Parathyroid adenoma (tissue), 2 donors: Measurements from ENCODE around the gene TIGIT.

Source experiments
- H2AFZ ChIP-seq: fragments of 300-600 bp; sonication (generic); one replicate; pipeline ENCODE4 v1.7.0; 2017; ENCODE audit warnings: antibody characterized with exemption, mild to moderate bottlenecking
- H3K27ac ChIP-seq: fragments of 300-600 bp; sonication (generic); one replicate; pipeline ENCODE4 v1.7.0; 2017
- H3K27me3 ChIP-seq: fragments of 300-600 bp; sonication (generic); one replicate; pipeline ENCODE4 v1.7.0; 2017; ENCODE audit warnings: low read length; ENCODE audit not compliant: control insufficient read depth, insufficient read depth
- H3K36me3 ChIP-seq: fragments of 300-600 bp; sonication (generic); one replicate; pipeline ENCODE4 v1.7.0; 2017; ENCODE audit warnings: low read length; ENCODE audit not compliant: control insufficient read depth, insufficient read depth
- H3K4me1 ChIP-seq: fragments of 300-600 bp; sonication (generic); one replicate; pipeline ENCODE4 v1.7.0; 2017; ENCODE audit warnings: control low read depth
- H3K4me2 ChIP-seq: fragments of 300-600 bp; sonication (generic); one replicate; pipeline ENCODE4 v1.7.0; 2017; ENCODE audit warnings: low read length
- H3K4me3 ChIP-seq: fragments of 300-600 bp; sonication (generic); one replicate; pipeline ENCODE4 v1.7.0; 2017; ENCODE audit warnings: low read depth, low read length
- H3K79me2 ChIP-seq: fragments of 300-600 bp; sonication (generic); one replicate; pipeline ENCODE4 v1.7.0; 2017; ENCODE audit warnings: control low read depth
- H3K9ac ChIP-seq: fragments of 300-600 bp; sonication (generic); one replicate; pipeline ENCODE4 v1.7.0; 2017; ENCODE audit warnings: mild to moderate bottlenecking
- H3K9me3 ChIP-seq: fragments of 300-600 bp; sonication (generic); one replicate; pipeline ENCODE4 v1.7.0; 2017; ENCODE audit warnings: low read length; ENCODE audit not compliant: control insufficient read depth
- TF ChIP-seq, protein P1 (sequence below): fragments of 300-600 bp; sonication (generic); IDR thresholded peaks from one replicate; pipeline ENCODE4 v1.7.0; 2017; ENCODE audit warnings: antibody characterized with exemption, mild to moderate bottlenecking
- donor health status: primary hyperparathyroidism.

Gene TIGIT

DNA sequence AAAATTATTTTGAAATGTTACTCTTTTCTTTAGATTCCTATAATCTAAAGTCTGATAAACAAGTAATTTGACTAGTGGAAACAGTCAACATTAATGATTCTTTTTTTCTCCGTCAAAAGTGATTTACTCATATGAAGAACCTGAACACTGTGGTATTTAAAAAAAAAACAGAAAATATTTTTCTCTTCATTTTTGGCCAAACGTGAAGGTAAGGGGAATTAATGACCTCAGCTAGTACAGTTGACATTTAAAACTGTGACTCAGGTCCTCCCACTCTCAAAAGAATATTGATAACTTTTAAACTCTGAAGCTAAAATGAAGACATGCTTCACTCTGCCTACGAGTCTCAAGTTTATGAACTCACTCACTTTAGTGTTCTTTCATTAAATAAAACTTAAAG lies 34.5 kb downstream of the TIGIT start:
- Histone ChIP-seq H3K4me3 (no peak overlapping the region), H3K27me3 (no peaks in the 10 kb centered on the region), H3K36me3 (no peaks in the 10 kb centered on the region), H3K9me3 (no peaks in the 10 kb centered on the region), H3K9ac (no peak overlapping the region), H3K4me1 (peaks cover 3% of the 10 kb centered on the region), H3K4me2 (no peak overlapping the region), H3K79me2 (no peaks in the 10 kb centered on the region), H3K27ac (no peak overlapping the region), H2AFZ (no peak overlapping the region)
- TF ChIP-seq, protein P1, sequence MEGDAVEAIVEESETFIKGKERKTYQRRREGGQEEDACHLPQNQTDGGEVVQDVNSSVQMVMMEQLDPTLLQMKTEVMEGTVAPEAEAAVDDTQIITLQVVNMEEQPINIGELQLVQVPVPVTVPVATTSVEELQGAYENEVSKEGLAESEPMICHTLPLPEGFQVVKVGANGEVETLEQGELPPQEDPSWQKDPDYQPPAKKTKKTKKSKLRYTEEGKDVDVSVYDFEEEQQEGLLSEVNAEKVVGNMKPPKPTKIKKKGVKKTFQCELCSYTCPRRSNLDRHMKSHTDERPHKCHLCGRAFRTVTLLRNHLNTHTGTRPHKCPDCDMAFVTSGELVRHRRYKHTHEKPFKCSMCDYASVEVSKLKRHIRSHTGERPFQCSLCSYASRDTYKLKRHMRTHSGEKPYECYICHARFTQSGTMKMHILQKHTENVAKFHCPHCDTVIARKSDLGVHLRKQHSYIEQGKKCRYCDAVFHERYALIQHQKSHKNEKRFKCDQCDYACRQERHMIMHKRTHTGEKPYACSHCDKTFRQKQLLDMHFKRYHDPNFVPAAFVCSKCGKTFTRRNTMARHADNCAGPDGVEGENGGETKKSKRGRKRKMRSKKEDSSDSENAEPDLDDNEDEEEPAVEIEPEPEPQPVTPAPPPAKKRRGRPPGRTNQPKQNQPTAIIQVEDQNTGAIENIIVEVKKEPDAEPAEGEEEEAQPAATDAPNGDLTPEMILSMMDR: no peak

DNA sequence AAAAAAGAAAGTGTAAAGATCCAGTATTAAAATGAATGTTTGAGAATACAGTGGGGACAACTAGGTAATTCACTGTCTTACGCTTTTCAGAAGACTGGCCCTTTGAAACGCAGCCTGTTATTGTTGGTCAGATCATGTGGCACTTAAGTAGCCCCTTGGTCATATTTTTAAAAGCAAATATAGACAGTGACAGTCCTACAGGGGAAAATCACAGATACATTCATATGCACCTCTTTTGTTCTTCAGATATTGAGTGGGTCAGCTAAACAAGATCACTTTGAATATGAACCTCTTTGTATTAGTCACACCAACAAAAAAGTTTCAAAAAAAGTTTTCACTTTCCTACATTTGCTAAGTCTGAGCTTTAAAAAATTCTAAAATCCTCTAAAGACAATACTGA lies 36.0 kb downstream of the TIGIT start:
- no peak overlapping the region for H3K4me3 ChIP-seq
- H3K79me2 ChIP-seq: no peaks in the 10 kb centered on the region
- no peak overlapping the region for H3K9ac ChIP-seq
- H3K27me3 ChIP-seq: no peaks in the 10 kb centered on the region
- H3K4me2 ChIP-seq: no peak overlapping the region
- TF ChIP-seq, protein P1: no peak
- no peaks in the 10 kb centered on the region for H3K9me3 ChIP-seq
- no peaks in the 10 kb centered on the region for H3K36me3 ChIP-seq
- H2AFZ ChIP-seq: no peak overlapping the region
- H3K4me1 ChIP-seq: no peaks in the 10 kb centered on the region
- no peak overlapping the region for H3K27ac ChIP-seq

DNA sequence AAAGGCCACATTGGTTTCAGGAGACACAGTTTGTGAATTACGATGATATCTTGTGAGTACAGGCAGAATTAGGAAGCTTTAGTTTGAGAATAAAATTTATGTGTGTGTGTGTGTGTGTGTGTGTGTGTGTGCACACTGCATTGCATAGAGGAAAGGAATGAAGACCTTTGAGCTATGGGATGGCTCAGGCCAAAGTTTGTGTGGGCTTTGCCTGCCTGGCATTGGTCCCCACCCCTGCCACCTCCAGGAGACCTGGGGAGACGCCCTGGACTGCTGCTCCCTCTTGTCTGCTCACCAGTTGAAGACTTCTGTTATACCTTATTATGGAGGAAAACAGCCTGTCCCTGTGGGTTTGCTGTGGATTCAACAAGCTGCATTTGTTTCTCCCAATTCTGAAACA lies 37.2 kb downstream of the TIGIT start:
- TF ChIP-seq, protein P1: no peak
- Histone ChIP-seq H3K9me3 (no peaks in the 10 kb centered on the region), H3K79me2 (no peaks in the 10 kb centered on the region), H3K4me1 (peaks cover 5% of the 10 kb centered on the region), H3K4me3 (no peak overlapping the region), H3K9ac (no peak overlapping the region), H3K4me2 (no peak overlapping the region), H3K36me3 (no peaks in the 10 kb centered on the region), H2AFZ (no peak overlapping the region), H3K27me3 (no peaks in the 10 kb centered on the region), H3K27ac (no peak overlapping the region)

DNA sequence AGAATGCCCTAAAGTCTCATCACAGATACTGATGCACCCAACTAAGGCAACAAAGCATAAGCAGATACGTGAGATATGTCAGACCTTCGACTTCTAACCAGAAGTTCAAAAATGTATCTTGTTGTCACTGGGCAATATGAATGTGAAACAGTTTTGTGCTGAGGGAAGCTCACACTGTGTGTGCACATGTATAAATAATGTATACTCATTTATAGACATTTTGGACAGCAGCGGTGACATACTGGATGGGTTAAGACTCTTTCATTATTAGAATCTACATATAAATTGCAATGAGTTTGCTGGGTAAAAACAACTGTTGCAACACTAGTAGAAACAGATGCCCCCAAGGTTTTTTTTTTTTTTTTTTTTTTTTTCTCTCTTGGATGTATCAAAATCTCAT lies 37.9 kb downstream of the TIGIT start:
- H3K4me3 ChIP-seq: no peak overlapping the region
- H3K36me3 ChIP-seq: no peaks in the 10 kb centered on the region
- H3K9me3 ChIP-seq: no peaks in the 10 kb centered on the region
- no peak overlapping the region for H2AFZ ChIP-seq
- H3K79me2 ChIP-seq: no peaks in the 10 kb centered on the region
- H3K27ac ChIP-seq: no peak overlapping the region
- TF ChIP-seq, protein P1: no peak
- H3K27me3 ChIP-seq: no peaks in the 10 kb centered on the region
- no peak overlapping the region for H3K4me2 ChIP-seq
- H3K4me1 ChIP-seq: peaks cover 5% of the 10 kb centered on the region
- H3K9ac ChIP-seq: no peak overlapping the region

DNA sequence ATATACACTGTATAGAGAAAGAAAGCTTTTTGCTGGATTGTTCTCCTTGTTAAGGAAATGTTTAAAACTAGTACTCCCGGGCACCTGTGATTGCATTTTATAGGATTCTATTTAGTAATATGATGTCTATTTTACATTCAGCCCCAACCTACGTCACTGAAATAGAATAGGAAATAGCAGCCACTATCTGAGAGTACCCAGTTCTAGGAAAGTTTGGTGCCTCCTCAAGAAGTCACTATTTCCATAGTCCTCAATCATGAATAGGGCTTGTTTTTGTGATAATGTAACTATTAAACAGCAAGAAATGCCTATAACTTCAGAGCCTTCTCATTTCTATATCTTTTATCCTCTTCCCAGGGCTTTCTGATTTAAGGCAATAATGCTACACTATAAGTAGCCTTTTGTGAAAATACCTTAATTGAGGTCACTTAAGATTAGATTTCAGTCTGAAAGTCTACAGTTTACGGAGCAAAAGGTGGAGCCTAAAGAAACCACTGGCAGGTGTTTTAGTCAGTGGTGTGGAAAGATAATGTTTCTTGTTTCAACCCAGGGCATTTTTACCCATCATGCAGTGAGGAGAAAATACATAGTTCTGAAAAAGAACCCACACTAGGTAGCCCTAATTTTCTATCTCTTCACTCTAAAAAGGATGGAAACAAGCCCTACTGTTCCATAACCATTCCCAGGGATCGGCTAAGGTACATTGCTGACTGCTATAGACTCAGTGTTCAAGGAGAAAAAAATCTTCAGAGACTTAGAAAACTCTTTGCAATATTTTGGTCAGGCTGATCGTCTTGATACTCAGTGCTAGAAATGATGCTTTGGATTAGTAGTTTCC lies 38.7 kb downstream of the TIGIT start:
- H3K9me3 ChIP-seq: no peaks in the 10 kb centered on the region
- H3K79me2 ChIP-seq: no peaks in the 10 kb centered on the region
- H2AFZ ChIP-seq: no peak overlapping the region
- H3K4me3 ChIP-seq: no peak overlapping the region
- H3K4me2 ChIP-seq: no peak overlapping the region
- H3K27me3 ChIP-seq: no peaks in the 10 kb centered on the region
- TF ChIP-seq, protein P1: no peak
- H3K36me3 ChIP-seq: no peaks in the 10 kb centered on the region
- no peak overlapping the region for H3K9ac ChIP-seq
- no peak overlapping the region for H3K27ac ChIP-seq
- peaks cover 5% of the 10 kb centered on the region for H3K4me1 ChIP-seq
